Smooth muscle cell (in vitro differentiated cells): ENCODE measurements around the gene KIF18B. TPM values are rescaled to one million over a fixed set of nuclear protein-coding genes. Genes with fewer than 3 reads are reported as not detected.

ENCODE experiments used
- DNase-seq: peaks from one replicate; lab custom pipeline; 2025; ENCODE audit not compliant: unreplicated experiment; lab: John Stamatoyannopoulos, UW
- H2AFZ ChIP-seq: fragments of 200-600 bp; sonication (generic); 2 replicates; pipeline ENCODE4 v1.6.0; 2016; ENCODE audit warnings: antibody characterized with exemption, low read depth, mild to moderate bottlenecking
- H3F3A ChIP-seq: fragments of 200-600 bp; sonication (generic); 2 replicates; pipeline ENCODE4 v1.6.0; 2017; ENCODE audit warnings: antibody characterized with exemption, low read depth
- H3K27ac ChIP-seq: fragments of 200-600 bp; sonication (generic); 2 replicates; pipeline ENCODE4 v1.5.1; 2016; ENCODE audit warnings: low read depth, mild to moderate bottlenecking
- H3K27me3 ChIP-seq: fragments of 200-600 bp; sonication (generic); 2 replicates; pipeline ENCODE4 v1.6.1; 2016; ENCODE audit warnings: low read depth, mild to moderate bottlenecking
- H3K36me3 ChIP-seq: fragments of 200-600 bp; sonication (generic); 2 replicates; pipeline ENCODE4 v1.5.1; 2016; ENCODE audit warnings: low read depth
- H3K4me1 ChIP-seq: fragments of 200-600 bp; sonication (generic); 2 replicates; pipeline ENCODE4 v1.5.1; 2016; ENCODE audit warnings: low read depth
- H3K4me2 ChIP-seq: fragments of 200-600 bp; sonication (generic); 2 replicates; pipeline ENCODE4 v1.6.0; 2016; ENCODE audit warnings: mild to moderate bottlenecking
- H3K4me3 ChIP-seq: fragments of 200-600 bp; sonication (generic); 2 replicates; pipeline ENCODE4 v1.5.1; 2016; ENCODE audit warnings: mild to moderate bottlenecking
- H3K79me2 ChIP-seq: fragments of 200-600 bp; sonication (generic); 2 replicates; pipeline ENCODE4 v1.6.0; 2016; ENCODE audit warnings: low read depth, mild to moderate bottlenecking
- H3K9ac ChIP-seq: fragments of 200-600 bp; sonication (generic); 2 replicates; pipeline ENCODE4 v1.6.0; 2016; ENCODE audit warnings: low read depth
- H3K9me3 ChIP-seq: fragments of 200-600 bp; sonication (generic); replicated peaks from 2 replicates; pipeline ENCODE4 v1.5.1; 2016; ENCODE audit warnings: low read depth
- H4K20me1 ChIP-seq: fragments of 200-600 bp; sonication (generic); 2 replicates; pipeline ENCODE4 v1.6.0; 2016; ENCODE audit warnings: low read depth
- WGBS: methylation state at CpG from one replicate; pipeline ENCODE4 v1.1.7; 2016; ENCODE audit warnings: low lambda C conversion rate; 5-methylcytosine and 5-hydroxymethylcytosine counted together
- polyA plus RNA-seq: library from polyadenylated mRNA; unstranded; fragments of >200 nt; fragmentation: Nextera tagmentation; extraction: Ambion mirVana; gene quantifications from 2 replicates; pipeline ENCODE4 v1.2.1, GENCODE V29; 2016
- total RNA-seq: library from RNA; depleted of rRNA; stranded (reverse); fragments of >200 nt; gene quantifications from 2 replicates; pipeline ENCODE4 v1.2.3, GENCODE V29; 2014
- TF ChIP-seq, protein P1 (sequence below): fragments of 200-600 bp; sonication (generic); IDR thresholded peaks from 2 replicates; pipeline ENCODE4 v1.5.1; 2017; ENCODE audit warnings: borderline replicate concordance, mild to moderate bottlenecking, antibody characterized with exemption; ENCODE audit not compliant: insufficient read depth, poor library complexity, severe bottlenecking

Gene KIF18B
- total and polyA plus RNA-seq, 2 experiments from 2014 or later, result 2.7 to 3.4 TPM

- H3K4me1 ChIP-seq, result no peaks in the 10 kb centered on the region
- H3K9ac ChIP-seq, result no peak overlapping the region
- H3K27me3 ChIP-seq, result no peaks in the 10 kb centered on the region
- H3K27ac ChIP-seq, result no peak overlapping the region
- peaks cover 3% of the 10 kb centered on the region for H3F3A ChIP-seq
- H3K4me2 ChIP-seq, result no peak overlapping the region
- no peak for DNase-seq
- no peaks in the 10 kb centered on the region for H3K79me2 ChIP-seq
- TF ChIP-seq, protein P1, sequence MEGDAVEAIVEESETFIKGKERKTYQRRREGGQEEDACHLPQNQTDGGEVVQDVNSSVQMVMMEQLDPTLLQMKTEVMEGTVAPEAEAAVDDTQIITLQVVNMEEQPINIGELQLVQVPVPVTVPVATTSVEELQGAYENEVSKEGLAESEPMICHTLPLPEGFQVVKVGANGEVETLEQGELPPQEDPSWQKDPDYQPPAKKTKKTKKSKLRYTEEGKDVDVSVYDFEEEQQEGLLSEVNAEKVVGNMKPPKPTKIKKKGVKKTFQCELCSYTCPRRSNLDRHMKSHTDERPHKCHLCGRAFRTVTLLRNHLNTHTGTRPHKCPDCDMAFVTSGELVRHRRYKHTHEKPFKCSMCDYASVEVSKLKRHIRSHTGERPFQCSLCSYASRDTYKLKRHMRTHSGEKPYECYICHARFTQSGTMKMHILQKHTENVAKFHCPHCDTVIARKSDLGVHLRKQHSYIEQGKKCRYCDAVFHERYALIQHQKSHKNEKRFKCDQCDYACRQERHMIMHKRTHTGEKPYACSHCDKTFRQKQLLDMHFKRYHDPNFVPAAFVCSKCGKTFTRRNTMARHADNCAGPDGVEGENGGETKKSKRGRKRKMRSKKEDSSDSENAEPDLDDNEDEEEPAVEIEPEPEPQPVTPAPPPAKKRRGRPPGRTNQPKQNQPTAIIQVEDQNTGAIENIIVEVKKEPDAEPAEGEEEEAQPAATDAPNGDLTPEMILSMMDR, result no peak
- peaks cover 16% of the 10 kb centered on the region for H3K36me3 ChIP-seq
- WGBS, result 86% methylated on average over 6 of the region's 6 CpGs
- no peak overlapping the region for H3K4me3 ChIP-seq
- H4K20me1 ChIP-seq, result no peaks in the 10 kb centered on the region
- H3K9me3 ChIP-seq, result no peaks in the 10 kb centered on the region
- H2AFZ ChIP-seq, result no peak overlapping the region
Measured at GRCh38 chr17:44879376-44879775, 68.2 kb downstream of the KIF18B start.

DNA sequence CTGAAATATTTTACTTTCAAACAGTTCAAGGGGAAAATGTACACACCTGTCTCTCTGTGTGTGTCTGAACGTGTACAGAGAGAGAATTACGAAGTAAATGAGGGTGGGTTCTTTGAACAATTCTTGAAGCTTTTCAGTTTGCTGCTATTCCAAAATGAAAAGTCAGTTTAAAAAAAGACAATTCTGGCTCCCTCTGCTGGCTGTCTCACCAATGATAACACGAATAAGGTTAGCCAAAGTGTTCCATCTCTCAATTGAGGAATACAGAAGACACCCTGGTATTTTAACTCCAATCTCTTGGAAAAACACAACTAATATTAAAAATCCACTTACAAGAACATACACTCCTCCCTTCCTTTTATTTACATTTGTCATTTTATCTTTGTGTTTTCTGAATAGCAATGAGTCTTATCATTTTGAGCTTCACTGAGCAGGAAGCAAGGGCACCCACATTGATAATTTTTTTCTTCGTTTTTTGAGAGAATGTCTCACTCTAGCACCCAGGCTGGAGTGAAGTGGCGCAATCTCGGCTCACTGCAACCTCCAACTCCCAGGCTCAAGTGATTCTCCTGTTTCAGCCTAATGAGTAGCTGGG, 68.8 kb downstream of the KIF18B start:
- Histone ChIP-seq H3K36me3 (peaks cover 16% of the 10 kb centered on the region), H3K4me1 (no peaks in the 10 kb centered on the region), H2AFZ (no peak overlapping the region), H3K4me2 (no peak overlapping the region), H3K79me2 (no peaks in the 10 kb centered on the region), H3F3A (peaks cover 3% of the 10 kb centered on the region), H4K20me1 (no peaks in the 10 kb centered on the region), H3K27ac (no peak overlapping the region), H3K9ac (no peak overlapping the region), H3K9me3 (no peaks in the 10 kb centered on the region), H3K4me3 (no peak overlapping the region), H3K27me3 (no peaks in the 10 kb centered on the region)
- 70% methylated on average over 6 of the region's 6 CpGs for WGBS
- DNase-seq, result no peak
- TF ChIP-seq, protein P1, result peak; percentile 58

- Histone ChIP-seq H2AFZ (no peak overlapping the region), H3K9ac (no peak overlapping the region), H3K9me3 (no peaks in the 10 kb centered on the region), H4K20me1 (no peaks in the 10 kb centered on the region), H3K27ac (no peak overlapping the region), H3K27me3 (no peaks in the 10 kb centered on the region), H3K36me3 (peaks cover 5% of the 10 kb centered on the region), H3K4me3 (no peak overlapping the region), H3K79me2 (no peaks in the 10 kb centered on the region), H3K4me2 (no peak overlapping the region), H3F3A (peaks cover 3% of the 10 kb centered on the region), H3K4me1 (no peaks in the 10 kb centered on the region)
- TF ChIP-seq, protein P1, result no peak
- DNase-seq, result no peak
- WGBS, result 96% methylated on average over 5 of the region's 5 CpGs
Measured at GRCh38 chr17:44877121-44877520, 70.5 kb downstream of the KIF18B start.

- H3K4me1 ChIP-seq, result no peaks in the 10 kb centered on the region
- no peaks in the 10 kb centered on the region for H4K20me1 ChIP-seq
- H3K36me3 ChIP-seq, result peaks cover 4% of the 10 kb centered on the region
- peaks cover 3% of the 10 kb centered on the region for H3F3A ChIP-seq
- H3K79me2 ChIP-seq, result no peaks in the 10 kb centered on the region
- no peak overlapping the region for H3K9ac ChIP-seq
- no peaks in the 10 kb centered on the region for H3K27me3 ChIP-seq
- no peak overlapping the region for H3K27ac ChIP-seq
- H3K4me3 ChIP-seq, result no peak overlapping the region
- 98% methylated on average over 6 of the region's 6 CpGs for WGBS
- DNase-seq, result no peak
- TF ChIP-seq, protein P1, result no peak
- no peaks in the 10 kb centered on the region for H3K9me3 ChIP-seq
- no peak overlapping the region for H3K4me2 ChIP-seq
- H2AFZ ChIP-seq, result no peak overlapping the region
Measured at GRCh38 chr17:44875761-44876160, 71.8 kb downstream of the KIF18B start.
